Measurements from ENCODE around the gene SENP5. TPM values are rescaled to one million over a fixed set of nuclear protein-coding genes. Genes with fewer than 3 reads are reported as not detected.
"Not testable (repeated sequence)": the region's sequence is repeated elsewhere in the genome, so short reads cannot be mapped to it uniquely, and the experiment has no call there.

The SENP5 gene
- total and polyA plus RNA-seq, 2 donors = 11.3 to 24.8 TPM

- Histone ChIP-seq H3K9me3 (ENCODE audit: control insufficient read depth in 2 of 2, insufficient read depth in 1 of 2, low read length in 1 of 2) (no peaks in the 10 kb centered on the region), H3K27me3 (ENCODE audit: control insufficient read depth in 2 of 2, insufficient read depth in 1 of 2, low read length in 1 of 2) (no peaks in the 10 kb centered on the region), H3K4me1 (ENCODE audit: control insufficient read depth in 2 of 2, insufficient read depth in 2 of 2, low read length in 2 of 2) (peaks cover 6 to 7% of the 10 kb centered on the region in 2 donors), H3K27ac (ENCODE audit: low read depth in 1 of 2, low read length in 1 of 2) (no peak overlapping the region), H3K4me3 (ENCODE audit: low read length in 2 of 2) (no peak overlapping the region), H3K36me3 (ENCODE audit: control insufficient read depth in 2 of 2, insufficient read depth in 2 of 2, low read length in 1 of 2) (peaks cover 6 to 7% of the 10 kb centered on the region in 2 donors)
- 98% methylated on average over 4 of the region's 4 CpGs for WGBS
- no peak for DNase-seq (ENCODE audit: low read depth in 6 of 9, low spot score in 9 of 9)
Measured at GRCh38 chr3:196872316-196872715, 4.6 kb downstream of the SENP5 start.

- not testable (repeated sequence) for H3K4me3 ChIP-seq (ENCODE audit: low read length in 2 of 2); H3K4me1 ChIP-seq (ENCODE audit: control insufficient read depth in 2 of 2, insufficient read depth in 2 of 2, low read length in 2 of 2); H3K27ac ChIP-seq (ENCODE audit: low read depth in 1 of 2, low read length in 1 of 2); H3K27me3 ChIP-seq (ENCODE audit: control insufficient read depth in 2 of 2, insufficient read depth in 1 of 2, low read length in 1 of 2); H3K9me3 ChIP-seq (ENCODE audit: control insufficient read depth in 2 of 2, insufficient read depth in 1 of 2, low read length in 1 of 2); H3K36me3 ChIP-seq (ENCODE audit: control insufficient read depth in 2 of 2, insufficient read depth in 2 of 2, low read length in 1 of 2); DNase-seq (ENCODE audit: low read depth in 6 of 9, low spot score in 9 of 9)
- WGBS = 96% methylated on average over 7 of the region's 7 CpGs
Measured at GRCh38 chr3:196874511-196875094, 6.9 kb downstream of the SENP5 start.

GRCh38 chr3:196875258-196875657 lies 7.5 kb downstream of the SENP5 start:
- peaks cover 3 to 6% of the 10 kb centered on the region in 2 donors for H3K36me3 ChIP-seq (ENCODE audit: control insufficient read depth in 2 of 2, insufficient read depth in 2 of 2, low read length in 1 of 2)
- DNase-seq (ENCODE audit: low read depth in 6 of 9, low spot score in 9 of 9) = no peak
- no peak overlapping the region for H3K4me3 ChIP-seq (ENCODE audit: low read length in 2 of 2)
- no peak overlapping the region for H3K27ac ChIP-seq (ENCODE audit: low read depth in 1 of 2, low read length in 1 of 2)
- no peaks in the 10 kb centered on the region for H3K4me1 ChIP-seq (ENCODE audit: control insufficient read depth in 2 of 2, insufficient read depth in 2 of 2, low read length in 2 of 2)
- H3K27me3 ChIP-seq (ENCODE audit: control insufficient read depth in 2 of 2, insufficient read depth in 1 of 2, low read length in 1 of 2) = no peaks in the 10 kb centered on the region
- no peaks in the 10 kb centered on the region for H3K9me3 ChIP-seq (ENCODE audit: control insufficient read depth in 2 of 2, insufficient read depth in 1 of 2, low read length in 1 of 2)
- WGBS = 98% methylated on average over 2 of the region's 2 CpGs

GRCh38 chr3:196883361-196883760 lies 15.6 kb downstream of the SENP5 start:
- Histone ChIP-seq H3K27me3 (ENCODE audit: control insufficient read depth in 2 of 2, insufficient read depth in 1 of 2, low read length in 1 of 2) (no peaks in the 10 kb centered on the region), H3K9me3 (ENCODE audit: control insufficient read depth in 2 of 2, insufficient read depth in 1 of 2, low read length in 1 of 2) (no peaks in the 10 kb centered on the region), H3K4me1 (ENCODE audit: control insufficient read depth in 2 of 2, insufficient read depth in 2 of 2, low read length in 2 of 2) (no peaks in the 10 kb centered on the region), H3K36me3 (ENCODE audit: control insufficient read depth in 2 of 2, insufficient read depth in 2 of 2, low read length in 1 of 2) (peaks cover 19 to 22% of the 10 kb centered on the region in 2 donors), H3K4me3 (ENCODE audit: low read length in 2 of 2) (no peak overlapping the region), H3K27ac (ENCODE audit: low read depth in 1 of 2, low read length in 1 of 2) (no peak overlapping the region)
- no peak for DNase-seq (ENCODE audit: low read depth in 6 of 9, low spot score in 9 of 9)
- 94% methylated on average over 4 of the region's 4 CpGs for WGBS

- WGBS = 85% methylated on average over 4 of the region's 4 CpGs
- H3K27ac ChIP-seq (ENCODE audit: low read depth in 1 of 2, low read length in 1 of 2) = no peak overlapping the region
- peaks cover 13 to 25% of the 10 kb centered on the region in 2 donors for H3K36me3 ChIP-seq (ENCODE audit: control insufficient read depth in 2 of 2, insufficient read depth in 2 of 2, low read length in 1 of 2)
- DNase-seq (ENCODE audit: low read depth in 6 of 9, low spot score in 9 of 9) = no peak
- no peak overlapping the region for H3K4me3 ChIP-seq (ENCODE audit: low read length in 2 of 2)
- no peaks in the 10 kb centered on the region for H3K27me3 ChIP-seq (ENCODE audit: control insufficient read depth in 2 of 2, insufficient read depth in 1 of 2, low read length in 1 of 2)
- no peaks in the 10 kb centered on the region for H3K9me3 ChIP-seq (ENCODE audit: control insufficient read depth in 2 of 2, insufficient read depth in 1 of 2, low read length in 1 of 2)
- H3K4me1 ChIP-seq (ENCODE audit: control insufficient read depth in 2 of 2, insufficient read depth in 2 of 2, low read length in 2 of 2) = no peaks in the 10 kb centered on the region
Measured at GRCh38 chr3:196886144-196886543, 18.4 kb downstream of the SENP5 start.

- no peak for DNase-seq (ENCODE audit: low read depth in 6 of 9, low spot score in 9 of 9)
- Histone ChIP-seq H3K9me3 (ENCODE audit: control insufficient read depth in 2 of 2, insufficient read depth in 1 of 2, low read length in 1 of 2) (no peaks in the 10 kb centered on the region), H3K4me1 (ENCODE audit: control insufficient read depth in 2 of 2, insufficient read depth in 2 of 2, low read length in 2 of 2) (no peaks in the 10 kb centered on the region), H3K27me3 (ENCODE audit: control insufficient read depth in 2 of 2, insufficient read depth in 1 of 2, low read length in 1 of 2) (no peaks in the 10 kb centered on the region), H3K4me3 (ENCODE audit: low read length in 2 of 2) (no peak overlapping the region), H3K27ac (ENCODE audit: low read depth in 1 of 2, low read length in 1 of 2) (no peak overlapping the region), H3K36me3 (ENCODE audit: control insufficient read depth in 2 of 2, insufficient read depth in 2 of 2, low read length in 1 of 2) (peaks cover 17 to 22% of the 10 kb centered on the region in 2 donors)
- 98% methylated on average over 6 of the region's 6 CpGs for WGBS
Measured at GRCh38 chr3:196889844-196890708, 22.4 kb downstream of the SENP5 start.

GRCh38 chr3:196894557-196895295 lies 27.0 kb downstream of the SENP5 start:
- H3K27ac ChIP-seq (ENCODE audit: low read depth in 1 of 2, low read length in 1 of 2) = no peak overlapping the region
- H3K36me3 ChIP-seq (ENCODE audit: control insufficient read depth in 2 of 2, insufficient read depth in 2 of 2, low read length in 1 of 2) = peaks cover 4 to 6% of the 10 kb centered on the region in 2 donors
- H3K4me3 ChIP-seq (ENCODE audit: low read length in 2 of 2) = no peak overlapping the region
- H3K9me3 ChIP-seq (ENCODE audit: control insufficient read depth in 2 of 2, insufficient read depth in 1 of 2, low read length in 1 of 2) = no peaks in the 10 kb centered on the region
- H3K4me1 ChIP-seq (ENCODE audit: control insufficient read depth in 2 of 2, insufficient read depth in 2 of 2, low read length in 2 of 2) = no peaks in the 10 kb centered on the region
- no peaks in the 10 kb centered on the region for H3K27me3 ChIP-seq (ENCODE audit: control insufficient read depth in 2 of 2, insufficient read depth in 1 of 2, low read length in 1 of 2)
- 99% methylated on average over 13 of the region's 13 CpGs for WGBS
- no peak for DNase-seq (ENCODE audit: low read depth in 6 of 9, low spot score in 9 of 9)

GRCh38 chr3:196896229-196896628 lies 28.5 kb downstream of the SENP5 start:
- Histone ChIP-seq H3K9me3 (ENCODE audit: control insufficient read depth in 2 of 2, insufficient read depth in 1 of 2, low read length in 1 of 2) (no peaks in the 10 kb centered on the region), H3K4me3 (ENCODE audit: low read length in 2 of 2) (no peak overlapping the region), H3K27ac (ENCODE audit: low read depth in 1 of 2, low read length in 1 of 2) (no peak overlapping the region), H3K4me1 (ENCODE audit: control insufficient read depth in 2 of 2, insufficient read depth in 2 of 2, low read length in 2 of 2) (no peaks in the 10 kb centered on the region), H3K27me3 (ENCODE audit: control insufficient read depth in 2 of 2, insufficient read depth in 1 of 2, low read length in 1 of 2) (no peaks in the 10 kb centered on the region), H3K36me3 (ENCODE audit: control insufficient read depth in 2 of 2, insufficient read depth in 2 of 2, low read length in 1 of 2) (peaks cover 8 to 16% of the 10 kb centered on the region in 2 donors)
- DNase-seq (ENCODE audit: low read depth in 6 of 9, low spot score in 9 of 9) = no peak
- 96% methylated on average over 6 of the region's 6 CpGs for WGBS

GRCh38 chr3:196901768-196902167 lies 34.0 kb downstream of the SENP5 start:
- H3K27ac ChIP-seq (ENCODE audit: low read depth in 1 of 2, low read length in 1 of 2) = no peak overlapping the region
- DNase-seq (ENCODE audit: low read depth in 6 of 9, low spot score in 9 of 9) = no peak
- no peak overlapping the region for H3K4me3 ChIP-seq (ENCODE audit: low read length in 2 of 2)
- no peaks in the 10 kb centered on the region for H3K4me1 ChIP-seq (ENCODE audit: control insufficient read depth in 2 of 2, insufficient read depth in 2 of 2, low read length in 2 of 2)
- no peaks in the 10 kb centered on the region for H3K27me3 ChIP-seq (ENCODE audit: control insufficient read depth in 2 of 2, insufficient read depth in 1 of 2, low read length in 1 of 2)
- 98% methylated on average over 1 of the region's 1 CpG for WGBS
- H3K36me3 ChIP-seq (ENCODE audit: control insufficient read depth in 2 of 2, insufficient read depth in 2 of 2, low read length in 1 of 2) = peaks cover 33 to 60% of the 10 kb centered on the region in 2 donors
- no peaks in the 10 kb centered on the region for H3K9me3 ChIP-seq (ENCODE audit: control insufficient read depth in 2 of 2, insufficient read depth in 1 of 2, low read length in 1 of 2)
